WTC11 (cell line): ENCODE data around the gene ANKMY1. TPM values are rescaled to one million over a fixed set of nuclear protein-coding genes. Genes with fewer than 3 reads are reported as not detected.

Experiments used
- ATAC-seq: fragments of 200-7000 bp; cut with Tn5 transposase; 2 replicates; pipeline ENCODE4 v1.10.0; 2021; ENCODE audit warnings: mild to moderate bottlenecking, moderate library complexity
- CTCF ChIA-PET: fragments of 300-600 bp; sonication (Branson Sonifier 250); formaldehyde crosslinking; loops from one replicate; lab custom pipeline; 2021; ENCODE audit warnings: antibody characterized with exemption; lab: Charles Lee
- POLR2A ChIA-PET: fragments of 350-600 bp; sonication (Branson Sonifier 250); formaldehyde crosslinking; loops from one replicate; lab custom pipeline; 2021; ENCODE audit warnings: antibody characterized with exemption; lab: Charles Lee
- DNase-seq: peaks from one replicate; pipeline ENCODE4 v3.0.0; 2021; ENCODE audit warnings: low spot score
- H3K27ac Mint-ChIP-seq: 2 replicates; pipeline ENCODE4 v1.8.0; 2021; ENCODE audit warnings: mixed read lengths
- H3K27me3 Mint-ChIP-seq: 2 replicates; pipeline ENCODE4 v1.8.0; 2021; ENCODE audit warnings: low read depth, mild to moderate bottlenecking, moderate library complexity, mixed read lengths
- H3K36me3 Mint-ChIP-seq: 2 replicates; pipeline ENCODE4 v1.8.0; 2021; ENCODE audit warnings: mixed read lengths
- H3K4me1 Mint-ChIP-seq: 2 replicates; pipeline ENCODE4 v1.8.0; 2022; ENCODE audit warnings: mixed read lengths
- H3K4me3 Mint-ChIP-seq: 2 replicates; pipeline ENCODE4 v1.8.0; 2021; ENCODE audit warnings: mild to moderate bottlenecking, moderate library complexity, mixed read lengths
- H3K9me3 Mint-ChIP-seq: 2 replicates; pipeline ENCODE4 v1.8.0; 2021; ENCODE audit warnings: mixed read lengths
- ATF1 ChIP-seq: sonication (generic); formaldehyde crosslinking; IDR thresholded peaks from 2 replicates; pipeline ENCODE4 v1.8.1; 2023; ENCODE audit warnings: mild to moderate bottlenecking, moderate library complexity, missing genetic modification reagents
- ESRRA ChIP-seq: sonication (generic); formaldehyde crosslinking; IDR thresholded peaks from 2 replicates; pipeline ENCODE4 v1.8.1; 2022; ENCODE audit warnings: mild to moderate bottlenecking, missing genetic modification reagents, borderline replicate concordance
- JUN ChIP-seq: sonication (generic); formaldehyde crosslinking; IDR thresholded peaks from 2 replicates; pipeline ENCODE4 v1.8.0; 2023; ENCODE audit warnings: mild to moderate bottlenecking, missing genetic modification reagents
- KAT7 ChIP-seq: sonication (generic); formaldehyde crosslinking; IDR thresholded peaks from 2 replicates; pipeline ENCODE4 v1.8.1; 2023; ENCODE audit warnings: missing genetic modification reagents, mild to moderate bottlenecking, borderline replicate concordance
- MYBL2 ChIP-seq: sonication (generic); formaldehyde crosslinking; IDR thresholded peaks from 2 replicates; pipeline ENCODE4 v1.8.1; 2023; ENCODE audit warnings: mild to moderate bottlenecking, moderate library complexity, missing genetic modification reagents
- NR3C1 ChIP-seq: sonication (generic); formaldehyde crosslinking; conservative IDR thresholded peaks from 2 replicates; pipeline ENCODE4 v1.8.1; 2023; ENCODE audit warnings: low read depth, mild to moderate bottlenecking, missing genetic modification reagents
- OVOL2 ChIP-seq: fragments of 250-450 bp; sonication (Bioruptor Pico); IDR thresholded peaks from 2 replicates; pipeline ENCODE4 v1.9.0; 2021; ENCODE audit warnings: mild to moderate bottlenecking, borderline replicate concordance
- SP1 ChIP-seq: sonication (generic); formaldehyde crosslinking; conservative IDR thresholded peaks from 2 replicates; pipeline ENCODE4 v1.8.1; 2022; ENCODE audit warnings: missing genetic modification reagents
- TCF7 ChIP-seq: sonication (generic); formaldehyde crosslinking; IDR thresholded peaks from 2 replicates; pipeline ENCODE4 v1.8.0; 2022; ENCODE audit warnings: mild to moderate bottlenecking, low read depth, missing genetic modification reagents, moderate library complexity
- ZNF232 ChIP-seq: sonication (generic); formaldehyde crosslinking; IDR thresholded peaks from 2 replicates; pipeline ENCODE4 v1.8.0; 2022; ENCODE audit warnings: mild to moderate bottlenecking, missing genetic modification reagents
- ZNF423 ChIP-seq: fragments of 250-450 bp; sonication (Bioruptor Pico); IDR thresholded peaks from 2 replicates; pipeline ENCODE4 v2.1.2; 2022; ENCODE audit warnings: mild to moderate bottlenecking, moderate library complexity
- ZNF671 ChIP-seq: fragments of 250-450 bp; sonication (Bioruptor Pico); IDR thresholded peaks from 2 replicates; pipeline ENCODE4 v1.8.0; 2021; ENCODE audit warnings: mild to moderate bottlenecking
- total RNA-seq: library from RNA; stranded (reverse); gene quantifications from 3 replicates; pipeline ENCODE4 v1.2.3, GENCODE V29; 2021
- TF ChIP-seq, protein P1 (sequence below): sonication (generic); formaldehyde crosslinking; conservative IDR thresholded peaks from 2 replicates; pipeline ENCODE4 v1.8.1; 2023; ENCODE audit warnings: mild to moderate bottlenecking, low read depth, missing genetic modification reagents, moderate library complexity
- TF ChIP-seq, protein P2 (sequence below): sonication (generic); formaldehyde crosslinking; conservative IDR thresholded peaks from 2 replicates; pipeline ENCODE4 v1.8.1; 2022; ENCODE audit warnings: mild to moderate bottlenecking, missing genetic modification reagents
- TF ChIP-seq, protein P3 (sequence below): sonication (generic); formaldehyde crosslinking; IDR thresholded peaks from 2 replicates; pipeline ENCODE4 v1.8.0; 2022; ENCODE audit warnings: mild to moderate bottlenecking, missing genetic modification reagents
- TF ChIP-seq, protein P4 (sequence below): fragments of 250-450 bp; sonication (Bioruptor Pico); IDR thresholded peaks from 2 replicates; pipeline ENCODE4 v2.1.2; 2022; ENCODE audit warnings: mild to moderate bottlenecking, moderate library complexity
- TF ChIP-seq, protein P5 (sequence below): sonication (generic); formaldehyde crosslinking; IDR thresholded peaks from 2 replicates; pipeline ENCODE4 v1.8.1; 2022; ENCODE audit warnings: low read depth, missing genetic modification reagents, borderline replicate concordance

ANKMY1 gene
- total RNA-seq, 1 experiment from 2014 or later = 4.6 TPM

DNA sequence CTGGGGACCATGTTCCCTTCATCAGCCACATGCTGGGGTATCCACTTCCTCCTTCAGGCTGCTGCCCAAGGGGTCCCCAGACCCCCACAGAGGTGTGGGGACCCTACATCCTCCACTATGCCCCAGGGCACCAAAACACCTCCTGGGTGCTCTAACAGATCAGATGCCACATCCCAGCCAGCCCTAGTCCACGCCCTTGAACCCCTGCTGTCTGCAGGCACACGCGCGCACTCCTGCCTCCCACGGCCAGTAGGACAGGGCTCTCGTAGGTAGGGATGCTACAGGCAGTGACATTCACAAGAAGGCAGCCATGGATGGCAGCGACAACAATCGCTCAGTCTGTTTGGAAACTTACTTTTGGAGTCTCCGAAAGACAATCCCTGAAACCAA lies 125.4 kb downstream of the ANKMY1 start:
- TF ChIP-seq TCF7 (CRISPR knock-in tag) = no peak
- ATAC-seq (no peak), DNase-seq (no peak)
- Mint-ChIP-seq H3K4me1 (peaks cover 3% of the 10 kb centered on the region; the same call in 1 of the 2 replicates), H3K27me3 (peaks cover 33% of the 10 kb centered on the region), H3K27ac (no peak overlapping the region), H3K36me3 (no peaks in the 10 kb centered on the region), H3K4me3 (no peak overlapping the region), H3K9me3 (0 out of 2 replicates have a peak, but pooled peaks cover 4% of the 10 kb centered on the region)
- ChIA-PET CTCF (interaction anchor here (3.1 kb wide), 1 partner anchor 199 kb away, joined by 9 read pairs; no protein-coding TSS in a partner anchor), POLR2A (no interaction called here)

DNA sequence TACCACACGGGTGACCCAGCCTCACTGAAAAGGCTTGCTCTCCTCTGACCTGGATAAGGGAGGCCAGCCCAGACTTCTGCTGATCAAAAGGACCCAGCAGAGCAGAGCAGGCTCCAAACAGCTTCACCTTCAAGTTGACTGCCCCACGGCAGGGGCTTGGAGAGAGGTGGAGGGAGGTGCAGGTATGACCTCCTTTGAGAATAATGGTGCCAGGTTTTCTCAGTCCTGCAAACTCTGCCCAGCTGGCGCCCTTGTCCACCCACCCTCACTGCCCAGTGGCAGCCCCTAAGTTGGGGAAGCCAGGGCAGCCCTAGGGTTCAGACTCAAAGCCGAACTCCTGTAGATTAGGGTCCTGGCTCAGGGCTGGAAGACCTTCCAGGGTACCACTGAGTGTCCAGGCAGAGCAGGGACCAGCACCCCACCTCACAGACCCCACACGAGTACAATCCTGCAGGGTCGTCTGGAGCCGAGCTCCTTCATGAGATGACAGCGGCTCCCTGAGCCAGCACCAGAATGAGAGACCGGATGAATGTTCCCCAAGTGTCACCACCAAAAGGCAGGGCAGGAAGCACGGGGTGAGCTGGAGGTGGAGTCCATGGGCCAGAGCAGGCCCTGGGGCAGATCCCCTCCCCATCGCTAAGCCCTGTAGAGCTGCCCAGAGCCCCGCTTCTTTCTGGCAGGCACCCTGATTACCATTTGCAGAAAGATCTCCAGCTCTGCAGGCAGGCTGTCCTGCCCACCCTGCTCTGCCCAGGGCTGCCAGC lies 125.9 kb downstream of the ANKMY1 start:
- DNase-seq = no peak
- CTCF ChIA-PET = interaction anchor here (0.7 to 3.1 kb wide), 2 partner anchors 199 to 216 kb away, joined by 3 to 9 read pairs; no protein-coding TSS in a partner anchor
- peaks cover 5% of the 10 kb centered on the region for H3K4me1 Mint-ChIP-seq
- H3K27me3 Mint-ChIP-seq = peaks cover 28% of the 10 kb centered on the region
- TF ChIP-seq OVOL2 (CRISPR knock-in tag) (no peak), KAT7 (CRISPR knock-in tag) (no peak), NR3C1 (CRISPR knock-in tag) (no peak), ESRRA (no peak), ATF1 (no peak), SP1 (no peak), ZNF671 (CRISPR knock-in tag) (no peak), JUN (CRISPR knock-in tag) (no peak)
- TF ChIP-seq, protein P1, sequence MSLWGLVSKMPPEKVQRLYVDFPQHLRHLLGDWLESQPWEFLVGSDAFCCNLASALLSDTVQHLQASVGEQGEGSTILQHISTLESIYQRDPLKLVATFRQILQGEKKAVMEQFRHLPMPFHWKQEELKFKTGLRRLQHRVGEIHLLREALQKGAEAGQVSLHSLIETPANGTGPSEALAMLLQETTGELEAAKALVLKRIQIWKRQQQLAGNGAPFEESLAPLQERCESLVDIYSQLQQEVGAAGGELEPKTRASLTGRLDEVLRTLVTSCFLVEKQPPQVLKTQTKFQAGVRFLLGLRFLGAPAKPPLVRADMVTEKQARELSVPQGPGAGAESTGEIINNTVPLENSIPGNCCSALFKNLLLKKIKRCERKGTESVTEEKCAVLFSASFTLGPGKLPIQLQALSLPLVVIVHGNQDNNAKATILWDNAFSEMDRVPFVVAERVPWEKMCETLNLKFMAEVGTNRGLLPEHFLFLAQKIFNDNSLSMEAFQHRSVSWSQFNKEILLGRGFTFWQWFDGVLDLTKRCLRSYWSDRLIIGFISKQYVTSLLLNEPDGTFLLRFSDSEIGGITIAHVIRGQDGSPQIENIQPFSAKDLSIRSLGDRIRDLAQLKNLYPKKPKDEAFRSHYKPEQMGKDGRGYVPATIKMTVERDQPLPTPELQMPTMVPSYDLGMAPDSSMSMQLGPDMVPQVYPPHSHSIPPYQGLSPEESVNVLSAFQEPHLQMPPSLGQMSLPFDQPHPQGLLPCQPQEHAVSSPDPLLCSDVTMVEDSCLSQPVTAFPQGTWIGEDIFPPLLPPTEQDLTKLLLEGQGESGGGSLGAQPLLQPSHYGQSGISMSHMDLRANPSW = no peak
- TF ChIP-seq, protein P2, sequence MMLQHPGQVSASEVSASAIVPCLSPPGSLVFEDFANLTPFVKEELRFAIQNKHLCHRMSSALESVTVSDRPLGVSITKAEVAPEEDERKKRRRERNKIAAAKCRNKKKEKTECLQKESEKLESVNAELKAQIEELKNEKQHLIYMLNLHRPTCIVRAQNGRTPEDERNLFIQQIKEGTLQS (CRISPR knock-in tag) = no peak
- TF ChIP-seq, protein P3, sequence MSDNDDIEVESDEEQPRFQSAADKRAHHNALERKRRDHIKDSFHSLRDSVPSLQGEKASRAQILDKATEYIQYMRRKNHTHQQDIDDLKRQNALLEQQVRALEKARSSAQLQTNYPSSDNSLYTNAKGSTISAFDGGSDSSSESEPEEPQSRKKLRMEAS (CRISPR knock-in tag) = no peak
- TF ChIP-seq, protein P4, sequence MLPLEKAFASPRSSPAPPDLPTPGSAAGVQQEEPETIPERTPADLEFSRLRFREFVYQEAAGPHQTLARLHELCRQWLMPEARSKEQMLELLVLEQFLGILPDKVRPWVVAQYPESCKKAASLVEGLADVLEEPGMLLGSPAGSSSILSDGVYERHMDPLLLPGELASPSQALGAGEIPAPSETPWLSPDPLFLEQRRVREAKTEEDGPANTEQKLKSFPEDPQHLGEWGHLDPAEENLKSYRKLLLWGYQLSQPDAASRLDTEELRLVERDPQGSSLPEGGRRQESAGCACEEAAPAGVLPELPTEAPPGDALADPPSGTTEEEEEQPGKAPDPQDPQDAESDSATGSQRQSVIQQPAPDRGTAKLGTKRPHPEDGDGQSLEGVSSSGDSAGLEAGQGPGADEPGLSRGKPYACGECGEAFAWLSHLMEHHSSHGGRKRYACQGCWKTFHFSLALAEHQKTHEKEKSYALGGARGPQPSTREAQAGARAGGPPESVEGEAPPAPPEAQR (CRISPR knock-in tag) = no peak
- TF ChIP-seq, all 79 proteins: peak for 0
- Mint-ChIP-seq H3K9me3 (peaks cover 5% of the 10 kb centered on the region; the same call in 1 of the 2 replicates), H3K27ac (no peak overlapping the region), H3K4me3 (no peak overlapping the region), H3K36me3 (no peaks in the 10 kb centered on the region)
- POLR2A ChIA-PET = no interaction called here
- no peak for ATAC-seq

DNA sequence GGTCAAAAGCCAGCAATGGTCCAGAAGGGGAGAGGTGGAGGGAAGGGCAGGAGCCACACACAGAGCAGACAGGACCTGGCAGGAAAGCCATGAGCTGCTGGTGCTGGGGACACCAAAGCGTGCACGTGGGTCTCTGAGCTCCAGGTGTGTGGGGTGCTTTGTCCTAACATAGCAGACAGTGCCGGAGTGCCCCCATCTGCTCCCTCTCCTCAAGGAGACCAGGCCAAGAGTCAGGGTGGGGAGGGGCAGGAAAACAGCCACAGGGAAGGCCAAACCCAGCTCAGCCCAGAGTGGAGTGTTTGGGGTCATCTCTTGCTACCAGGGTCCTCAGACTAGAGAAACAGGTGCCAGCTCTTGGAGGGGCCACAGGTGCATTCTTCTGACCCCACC lies 126.5 kb downstream of the ANKMY1 start:
- TF ChIP-seq ZNF423 = no peak
- no peak for TF ChIP-seq ZNF232 (CRISPR knock-in tag)
- TF ChIP-seq, protein P5, sequence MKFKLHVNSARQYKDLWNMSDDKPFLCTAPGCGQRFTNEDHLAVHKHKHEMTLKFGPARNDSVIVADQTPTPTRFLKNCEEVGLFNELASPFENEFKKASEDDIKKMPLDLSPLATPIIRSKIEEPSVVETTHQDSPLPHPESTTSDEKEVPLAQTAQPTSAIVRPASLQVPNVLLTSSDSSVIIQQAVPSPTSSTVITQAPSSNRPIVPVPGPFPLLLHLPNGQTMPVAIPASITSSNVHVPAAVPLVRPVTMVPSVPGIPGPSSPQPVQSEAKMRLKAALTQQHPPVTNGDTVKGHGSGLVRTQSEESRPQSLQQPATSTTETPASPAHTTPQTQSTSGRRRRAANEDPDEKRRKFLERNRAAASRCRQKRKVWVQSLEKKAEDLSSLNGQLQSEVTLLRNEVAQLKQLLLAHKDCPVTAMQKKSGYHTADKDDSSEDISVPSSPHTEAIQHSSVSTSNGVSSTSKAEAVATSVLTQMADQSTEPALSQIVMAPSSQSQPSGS (CRISPR knock-in tag) = no peak
- no peak for TF ChIP-seq MYBL2 (CRISPR knock-in tag)
- no peak for TF ChIP-seq ESRRA
- H3K36me3 Mint-ChIP-seq = no peaks in the 10 kb centered on the region
- no peak for DNase-seq
- peaks cover 8% of the 10 kb centered on the region for H3K4me1 Mint-ChIP-seq
- no peak for ATAC-seq
- H3K4me3 Mint-ChIP-seq = no peak overlapping the region
- CTCF ChIA-PET = interaction anchor here (0.7 to 3.1 kb wide), 3 partner anchors 24 to 215 kb away, joined by 3 to 9 read pairs (median 3); no protein-coding TSS in a partner anchor
- H3K27ac Mint-ChIP-seq = no peak overlapping the region
- peaks cover 10% of the 10 kb centered on the region for H3K9me3 Mint-ChIP-seq
- POLR2A ChIA-PET = no interaction called here
- H3K27me3 Mint-ChIP-seq = peaks cover 23% of the 10 kb centered on the region
